ENCODE results near the gene CDKL4. TPM values are rescaled to one million over a fixed set of nuclear protein-coding genes. Genes with fewer than 3 reads are reported as not detected.

The CDKL4 gene
- total RNA-seq, 2 donors from 2014 or later, result 0.24 TPM; not detected in 1

DNA sequence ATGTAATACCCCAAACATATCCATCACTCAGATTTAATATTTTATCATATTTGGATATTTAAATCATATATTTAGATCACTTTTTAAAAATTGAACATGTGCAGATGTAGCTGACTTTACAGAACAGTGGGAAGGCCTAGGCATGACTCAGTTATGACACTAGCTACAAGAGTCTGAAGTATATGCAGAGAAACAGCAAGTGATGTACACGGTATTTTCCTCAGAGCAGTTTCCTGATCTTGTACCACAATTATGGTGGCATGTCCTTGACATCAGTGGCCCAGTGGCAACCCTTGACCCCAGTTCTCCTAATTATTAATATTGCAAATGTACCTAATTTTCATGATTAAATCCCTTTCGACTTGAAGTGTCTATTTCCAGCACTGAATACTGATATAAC, 28.2 kb downstream of the CDKL4 start:
- TF ChIP-seq, protein P1, sequence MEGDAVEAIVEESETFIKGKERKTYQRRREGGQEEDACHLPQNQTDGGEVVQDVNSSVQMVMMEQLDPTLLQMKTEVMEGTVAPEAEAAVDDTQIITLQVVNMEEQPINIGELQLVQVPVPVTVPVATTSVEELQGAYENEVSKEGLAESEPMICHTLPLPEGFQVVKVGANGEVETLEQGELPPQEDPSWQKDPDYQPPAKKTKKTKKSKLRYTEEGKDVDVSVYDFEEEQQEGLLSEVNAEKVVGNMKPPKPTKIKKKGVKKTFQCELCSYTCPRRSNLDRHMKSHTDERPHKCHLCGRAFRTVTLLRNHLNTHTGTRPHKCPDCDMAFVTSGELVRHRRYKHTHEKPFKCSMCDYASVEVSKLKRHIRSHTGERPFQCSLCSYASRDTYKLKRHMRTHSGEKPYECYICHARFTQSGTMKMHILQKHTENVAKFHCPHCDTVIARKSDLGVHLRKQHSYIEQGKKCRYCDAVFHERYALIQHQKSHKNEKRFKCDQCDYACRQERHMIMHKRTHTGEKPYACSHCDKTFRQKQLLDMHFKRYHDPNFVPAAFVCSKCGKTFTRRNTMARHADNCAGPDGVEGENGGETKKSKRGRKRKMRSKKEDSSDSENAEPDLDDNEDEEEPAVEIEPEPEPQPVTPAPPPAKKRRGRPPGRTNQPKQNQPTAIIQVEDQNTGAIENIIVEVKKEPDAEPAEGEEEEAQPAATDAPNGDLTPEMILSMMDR (conservative IDR thresholded peaks at IDR 0.05), result no peak
- H3K4me3 Mint-ChIP-seq, result no peak overlapping the region
- 92 to 100% methylated on average over 1 to 2 of the region's 2 CpGs for WGBS, 2 experiments (ENCODE audit: insufficient coverage in 1 of 2, insufficient read length in 1 of 2)

DNA sequence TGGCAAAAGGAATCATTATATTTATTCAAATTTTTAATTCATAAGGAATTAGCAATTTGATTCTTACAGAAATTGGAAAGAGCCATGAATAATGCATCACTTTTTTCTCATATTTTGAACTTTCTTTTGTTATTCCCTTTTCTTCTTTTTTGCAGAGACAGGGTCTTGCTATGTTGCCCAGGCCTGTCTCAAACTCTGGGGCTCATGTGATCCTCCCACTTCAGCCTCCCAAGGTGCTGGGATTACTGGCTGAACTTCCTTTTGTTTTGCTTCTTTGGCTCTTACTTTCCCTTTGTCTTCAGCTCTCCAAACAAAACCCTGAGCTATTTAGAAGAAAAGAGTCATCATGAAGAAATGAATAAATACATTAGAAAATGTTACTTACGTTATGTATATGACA, 30.8 kb downstream of the CDKL4 start:
- Histone ChIP-seq H3K36me3 (ENCODE audit: control insufficient read depth, insufficient read depth, low read length) (no peaks in the 10 kb centered on the region), H3K27me3 (ENCODE audit: control insufficient read depth, insufficient read depth, low read length, poor library complexity, severe bottlenecking) (no peaks in the 10 kb centered on the region), H3K4me1 (ENCODE audit: control insufficient read depth, insufficient read depth, low read length) (no peaks in the 10 kb centered on the region), H3K9me3 (ENCODE audit: control insufficient read depth, low read length) (no peaks in the 10 kb centered on the region), H3K9ac (ENCODE audit: extremely low read depth, low read length, poor library complexity, severe bottlenecking) (no peak overlapping the region), H3K4me3 (ENCODE audit: low read length) (no peak overlapping the region), H3K27ac (ENCODE audit: low read depth, low read length) (no peak overlapping the region)
- 96 to 100% methylated on average over 1 of the region's 1 CpG for WGBS, 2 experiments (ENCODE audit: insufficient coverage in 1 of 2, insufficient read length in 1 of 2)
- no peak for DNase-seq
- Mint-ChIP-seq H3K27ac (no peak overlapping the region), H3K27me3 (ENCODE audit: insufficient read depth) (no peaks in the 10 kb centered on the region), H3K36me3 (ENCODE audit: low read depth) (no peaks in the 10 kb centered on the region), H3K4me1 (no peaks in the 10 kb centered on the region), H3K4me3 (no peak overlapping the region), H3K9me3 (peaks cover 1% of the 10 kb centered on the region)
- TF ChIP-seq, protein P1 (conservative IDR thresholded peaks at IDR 0.05), result no peak

More for the DNA sequence above, 28.2 kb downstream of the CDKL4 start:
- Mint-ChIP-seq H3K4me1 (peaks cover 8% of the 10 kb centered on the region), H3K27me3 (ENCODE audit: insufficient read depth) (no peaks in the 10 kb centered on the region), H3K36me3 (ENCODE audit: low read depth) (no peaks in the 10 kb centered on the region), H3K27ac (no peak overlapping the region), H3K9me3 (peaks cover 1% of the 10 kb centered on the region)
- no peaks in the 10 kb centered on the region for H3K27me3 ChIP-seq (ENCODE audit: control insufficient read depth, insufficient read depth, low read length, poor library complexity, severe bottlenecking)
- no peak overlapping the region for H3K27ac ChIP-seq (ENCODE audit: low read depth, low read length)
- no peak for DNase-seq
- H3K4me3 ChIP-seq (ENCODE audit: low read length), result no peak overlapping the region
- H3K9ac ChIP-seq (ENCODE audit: extremely low read depth, low read length, poor library complexity, severe bottlenecking), result no peak overlapping the region
- H3K36me3 ChIP-seq (ENCODE audit: control insufficient read depth, insufficient read depth, low read length), result no peaks in the 10 kb centered on the region
- H3K9me3 ChIP-seq (ENCODE audit: control insufficient read depth, low read length), result no peaks in the 10 kb centered on the region
- no peaks in the 10 kb centered on the region for H3K4me1 ChIP-seq (ENCODE audit: control insufficient read depth, insufficient read depth, low read length)

DNA sequence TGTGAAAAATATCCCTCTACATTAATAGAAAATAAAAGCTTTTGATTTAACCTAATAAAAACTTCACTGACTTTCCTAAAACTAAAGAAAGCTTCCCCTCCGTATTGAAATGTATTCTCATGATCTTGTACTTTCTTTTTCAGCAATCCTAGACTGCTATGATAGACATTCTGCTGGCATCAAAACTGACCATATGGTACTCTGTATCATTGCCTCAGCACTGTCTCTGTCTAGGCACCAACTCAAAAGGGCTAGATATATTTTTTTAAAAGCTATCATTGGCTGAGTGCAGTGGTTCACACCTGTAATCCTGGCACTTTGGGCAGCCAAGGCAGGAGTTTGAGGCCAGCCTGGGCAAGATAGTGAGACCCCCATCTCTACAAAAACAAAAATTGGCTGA, 32.9 kb downstream of the CDKL4 start:
- Histone ChIP-seq H3K9me3 (ENCODE audit: control insufficient read depth, low read length) (no peaks in the 10 kb centered on the region), H3K4me1 (ENCODE audit: control insufficient read depth, insufficient read depth, low read length) (no peaks in the 10 kb centered on the region), H3K36me3 (ENCODE audit: control insufficient read depth, insufficient read depth, low read length) (no peaks in the 10 kb centered on the region), H3K4me3 (ENCODE audit: low read length) (no peak overlapping the region), H3K9ac (ENCODE audit: extremely low read depth, low read length, poor library complexity, severe bottlenecking) (no peak overlapping the region), H3K27ac (ENCODE audit: low read depth, low read length) (no peak overlapping the region), H3K27me3 (ENCODE audit: control insufficient read depth, insufficient read depth, low read length, poor library complexity, severe bottlenecking) (no peaks in the 10 kb centered on the region)
- no peaks in the 10 kb centered on the region for H3K36me3 Mint-ChIP-seq (ENCODE audit: low read depth)
- H3K27ac Mint-ChIP-seq, result no peak overlapping the region
- no peaks in the 10 kb centered on the region for H3K4me1 Mint-ChIP-seq
- TF ChIP-seq, protein P1 (conservative IDR thresholded peaks at IDR 0.05), result no peak
- H3K9me3 Mint-ChIP-seq, result peaks cover 1% of the 10 kb centered on the region
- H3K4me3 Mint-ChIP-seq, result no peak overlapping the region
- WGBS, 2 experiments (ENCODE audit: insufficient coverage in 1 of 2, insufficient read length in 1 of 2), result 86 to 100% methylated on average over 1 of the region's 1 CpG
- no peak for DNase-seq
- H3K27me3 Mint-ChIP-seq (ENCODE audit: insufficient read depth), result no peaks in the 10 kb centered on the region
